Activated CD8-positive, alpha-beta T cell treated with anti-CD3 and anti-CD28 coated beads for 36 hours (primary cell): ENCODE results near the gene DAAM2. TPM values are rescaled to one million over a fixed set of nuclear protein-coding genes. Genes with fewer than 3 reads are reported as not detected.

ENCODE experiments used
- ATAC-seq: fragments of 200-7000 bp; cut with Tn5 transposase; one replicate; pipeline ENCODE4 v1.10.0; 2021; ENCODE audit warnings: mild to moderate bottlenecking, moderate library complexity
- CTCF ChIA-PET: fragments of 350-600 bp; sonication (Branson Sonifier 250); formaldehyde crosslinking; loops from one replicate; lab custom pipeline; 2021; ENCODE audit warnings: antibody characterized with exemption; lab: Charles Lee
- POLR2A ChIA-PET: fragments of 350-600 bp; sonication (Branson Sonifier 250); formaldehyde crosslinking; loops from one replicate; lab custom pipeline; 2021; ENCODE audit warnings: antibody characterized with exemption; lab: Charles Lee
- DNase-seq: peaks from one replicate; pipeline ENCODE4 v3.0.0-alpha.2; 2020
- H3K27ac Mint-ChIP-seq: one replicate; pipeline ENCODE4 v1.8.0; 2021; ENCODE audit warnings: mild to moderate bottlenecking, mixed read lengths
- H3K27me3 Mint-ChIP-seq: one replicate; pipeline ENCODE4 v1.8.0; 2021; ENCODE audit warnings: mixed read lengths
- H3K36me3 Mint-ChIP-seq: one replicate; pipeline ENCODE4 v1.8.0; 2021; ENCODE audit warnings: low read depth, mixed read lengths
- H3K4me1 Mint-ChIP-seq: one replicate; pipeline ENCODE4 v1.8.0; 2021; ENCODE audit warnings: low read depth, mixed read lengths
- H3K4me3 Mint-ChIP-seq: one replicate; pipeline ENCODE4 v1.8.0; 2021; ENCODE audit warnings: mild to moderate bottlenecking, moderate library complexity, mixed read lengths
- H3K9me3 Mint-ChIP-seq: one replicate; pipeline ENCODE4 v1.8.0; 2021; ENCODE audit warnings: mixed read lengths
- CTCF ChIP-seq: fragments of 200-600 bp; IDR thresholded peaks from one replicate; pipeline ENCODE4 v1.8.0; 2022; ENCODE audit warnings: antibody characterized with exemption, mild to moderate bottlenecking
- intact Hi-C: fragments of 100-400 bp; cut with micrococcal nuclease; formaldehyde crosslinking; loops from one replicate; pipeline ENCODE4 v1.10.0; 2022
- total RNA-seq, 2 experiments: library from RNA; stranded (reverse); gene quantifications; one replicate each; pipeline ENCODE4 v1.2.3, GENCODE V29; 2021

DAAM2 gene
- total RNA-seq, 2 experiments from 2014 or later = not detected

GRCh38 chr6:39844866-39845265 is 52.7 kb downstream of the DAAM2 start:
- Mint-ChIP-seq H3K4me1 (no peaks in the 10 kb centered on the region), H3K9me3 (no peaks in the 10 kb centered on the region), H3K27me3 (peaks cover 5% of the 10 kb centered on the region), H3K4me3 (no peak overlapping the region), H3K27ac (no peak overlapping the region), H3K36me3 (no peaks in the 10 kb centered on the region)
- TF ChIP-seq CTCF = no peak
- no peak for ATAC-seq
- DNase-seq = no peak
- intact Hi-C loops = no loop called here
- CTCF ChIA-PET = no interaction called here
- POLR2A ChIA-PET = no interaction called here

GRCh38 chr6:39847221-39847620 is 55.0 kb downstream of the DAAM2 start:
- ATAC-seq (no peak), DNase-seq (no peak)
- peaks cover 1% of the 10 kb centered on the region for H3K27me3 Mint-ChIP-seq
- ChIA-PET CTCF (no interaction called here), POLR2A (no interaction called here)
- H3K36me3 Mint-ChIP-seq = no peaks in the 10 kb centered on the region
- H3K4me3 Mint-ChIP-seq = no peak overlapping the region
- H3K27ac Mint-ChIP-seq = no peak overlapping the region
- H3K9me3 Mint-ChIP-seq = no peaks in the 10 kb centered on the region
- no peak for TF ChIP-seq CTCF
- intact Hi-C loops = no loop called here
- no peaks in the 10 kb centered on the region for H3K4me1 Mint-ChIP-seq

- DNase-seq = no peak
- no peak for TF ChIP-seq CTCF
- Mint-ChIP-seq H3K9me3 (no peaks in the 10 kb centered on the region), H3K4me3 (no peak overlapping the region), H3K36me3 (no peaks in the 10 kb centered on the region), H3K4me1 (no peaks in the 10 kb centered on the region), H3K27me3 (peaks cover 1% of the 10 kb centered on the region), H3K27ac (no peak overlapping the region)
- no peak for ATAC-seq
- intact Hi-C loops = no loop called here
- ChIA-PET CTCF (no interaction called here), POLR2A (no interaction called here)
These were observed 56.0 kb downstream of the DAAM2 start for GRCh38 chr6:39848171-39848570.

- no peaks in the 10 kb centered on the region for H3K9me3 Mint-ChIP-seq
These were observed 57.1 kb downstream of the DAAM2 start for GRCh38 chr6:39849228-39849627.

GRCh38 chr6:39849764-39850163 is 57.6 kb downstream of the DAAM2 start:
- Mint-ChIP-seq H3K27ac (no peak overlapping the region), H3K4me1 (no peaks in the 10 kb centered on the region), H3K9me3 (no peaks in the 10 kb centered on the region), H3K36me3 (no peaks in the 10 kb centered on the region), H3K4me3 (no peak overlapping the region), H3K27me3 (peaks cover 1% of the 10 kb centered on the region)
- ChIA-PET CTCF (no interaction called here), POLR2A (interaction anchor here (0.5 kb wide), 1 partner anchor 24 kb away, joined by 3 read pairs; no protein-coding TSS in a partner anchor)
- ATAC-seq (no peak), DNase-seq (no peak)
- TF ChIP-seq CTCF = no peak
- intact Hi-C loops = no loop called here

More at GRCh38 chr6:39849228-39849627, 57.1 kb downstream of the DAAM2 start:
- H3K4me1 Mint-ChIP-seq = no peaks in the 10 kb centered on the region
- CTCF ChIA-PET = no interaction called here
- DNase-seq = no peak
- no peak for ATAC-seq
- intact Hi-C loops = no loop called here
- no peaks in the 10 kb centered on the region for H3K36me3 Mint-ChIP-seq
- H3K4me3 Mint-ChIP-seq = no peak overlapping the region
- H3K27me3 Mint-ChIP-seq = peaks cover 1% of the 10 kb centered on the region
- POLR2A ChIA-PET = no interaction called here
- no peak overlapping the region for H3K27ac Mint-ChIP-seq
- no peak for TF ChIP-seq CTCF
